Erythroblast (primary cell): ENCODE data around the gene HIGD2A.

Source experiments
- GATA1 ChIP-seq: IDR thresholded peaks from 2 replicates; pipeline ENCODE4 v1.6.1; 2011; ENCODE audit warnings: low read depth, mild to moderate bottlenecking, control low read depth, low read length, moderate library complexity
- POLR2A ChIP-seq: IDR thresholded peaks from 2 replicates; pipeline ENCODE4 v1.6.1; 2011; ENCODE audit warnings: mild to moderate bottlenecking, low read length

- no peak for TF ChIP-seq POLR2A
- no peak for TF ChIP-seq GATA1
Observed at GRCh38 chr5:176369934-176370711, 18.4 kb upstream of the HIGD2A start.
